ENCODE results near the gene GNG3. TPM values are rescaled to one million over a fixed set of nuclear protein-coding genes. Genes with fewer than 3 reads are reported as not detected.
A peak's percentile ranks its signal among the peaks of the same experiment; 100 is the strongest.

GNG3 gene
- total RNA-seq, 1 experiment from 2014 or later = not detected

DNA sequence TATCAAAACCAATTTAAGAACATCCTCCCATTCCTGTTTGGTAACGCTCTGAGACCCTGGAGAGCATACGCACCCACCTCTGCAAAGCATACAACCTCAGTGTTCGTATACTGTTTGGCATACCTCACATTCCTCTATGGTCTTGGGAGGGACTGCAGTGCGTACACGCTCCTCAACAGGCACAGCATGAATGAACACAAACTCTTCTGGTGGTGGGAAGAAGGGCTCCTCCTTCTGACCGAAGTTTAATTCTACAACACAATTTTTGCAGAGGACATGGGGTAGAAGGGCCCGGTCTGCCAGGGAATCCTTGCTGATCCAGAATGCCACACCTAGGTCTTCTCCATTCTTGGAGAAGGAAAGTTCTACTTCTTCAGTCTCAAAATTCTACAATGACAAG is 14.5 kb downstream of the GNG3 start:
- peak; percentile 22; the same call in 1 of the 2 replicates for ATAC-seq
- CTCF ChIA-PET = no interaction called here

DNA sequence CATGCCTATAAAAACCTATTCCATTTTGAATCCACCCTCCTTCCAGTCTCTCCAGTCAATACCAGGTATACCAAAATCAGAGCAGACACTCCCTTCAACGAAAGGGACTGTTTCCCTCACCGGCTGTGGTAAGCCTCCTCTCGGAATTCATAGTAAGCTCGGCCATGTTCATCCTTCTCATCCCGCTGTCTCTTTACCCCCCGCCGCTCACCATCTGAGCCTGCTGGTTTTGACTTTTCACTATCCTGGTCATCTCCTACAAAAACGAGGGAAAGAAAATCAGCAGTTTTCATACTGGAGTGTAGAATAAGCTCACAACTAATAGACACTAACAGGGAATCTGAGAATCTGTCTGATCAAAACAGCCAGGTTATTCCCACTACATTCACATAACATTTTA is 16.7 kb downstream of the GNG3 start:
- no peak for ATAC-seq
- BruUV-seq (replicated peaks) = no TSS peak
- ChIA-PET POLR2A (ENCODE audit: unreplicated experiment) (interaction anchor here (0.7 kb wide), 1 partner anchor 92 kb away, joined by 3 read pairs; no protein-coding TSS in a partner anchor), CTCF (interaction anchor here (0.8 kb wide), 1 partner anchor 47 kb away, joined by 3 read pairs; the partner anchor contains the start of gene TAF6L)
- no peak for DNase-seq
- Histone ChIP-seq H3K4me1 (ENCODE audit: insufficient read depth, low read length) (peaks cover 9% of the 10 kb centered on the region), H3K36me3 (ENCODE audit: low read depth, low read length) (peaks cover 53% of the 10 kb centered on the region), H3K27ac (ENCODE audit: low read length) (no peak overlapping the region), H3K9ac (ENCODE audit: low read length) (peak overlapping the region; percentile 85), H2AFZ (ENCODE audit: low read length) (no peak overlapping the region), H4K20me1 (ENCODE audit: low read length) (peaks cover 46% of the 10 kb centered on the region), H3K9me2 (replicated peaks; ENCODE audit: low read length) (no peaks in the 10 kb centered on the region), H3K79me2 (ENCODE audit: low read length) (peaks cover 82% of the 10 kb centered on the region), H3K4me2 (ENCODE audit: low read length) (peak overlapping the region; percentile 88), H3K27me3 (ENCODE audit: low read length) (no peaks in the 10 kb centered on the region), H3K4me3 (ENCODE audit: low read length) (peak overlapping the region; percentile 91), H3K9me3 (ENCODE audit: low read length) (no peaks in the 10 kb centered on the region), H3F3A (ENCODE audit: low read length, unreplicated experiment) (no peaks in the 10 kb centered on the region)
- TF ChIP-seq, protein P1, sequence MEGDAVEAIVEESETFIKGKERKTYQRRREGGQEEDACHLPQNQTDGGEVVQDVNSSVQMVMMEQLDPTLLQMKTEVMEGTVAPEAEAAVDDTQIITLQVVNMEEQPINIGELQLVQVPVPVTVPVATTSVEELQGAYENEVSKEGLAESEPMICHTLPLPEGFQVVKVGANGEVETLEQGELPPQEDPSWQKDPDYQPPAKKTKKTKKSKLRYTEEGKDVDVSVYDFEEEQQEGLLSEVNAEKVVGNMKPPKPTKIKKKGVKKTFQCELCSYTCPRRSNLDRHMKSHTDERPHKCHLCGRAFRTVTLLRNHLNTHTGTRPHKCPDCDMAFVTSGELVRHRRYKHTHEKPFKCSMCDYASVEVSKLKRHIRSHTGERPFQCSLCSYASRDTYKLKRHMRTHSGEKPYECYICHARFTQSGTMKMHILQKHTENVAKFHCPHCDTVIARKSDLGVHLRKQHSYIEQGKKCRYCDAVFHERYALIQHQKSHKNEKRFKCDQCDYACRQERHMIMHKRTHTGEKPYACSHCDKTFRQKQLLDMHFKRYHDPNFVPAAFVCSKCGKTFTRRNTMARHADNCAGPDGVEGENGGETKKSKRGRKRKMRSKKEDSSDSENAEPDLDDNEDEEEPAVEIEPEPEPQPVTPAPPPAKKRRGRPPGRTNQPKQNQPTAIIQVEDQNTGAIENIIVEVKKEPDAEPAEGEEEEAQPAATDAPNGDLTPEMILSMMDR (conservative IDR thresholded peaks at IDR 0.05; ENCODE audit: low read depth, low read length) = no peak
- TF ChIP-seq EZH2phosphoT487 (IDR thresholded peaks at IDR 0.05; ENCODE audit: borderline replicate concordance, low read length) (no peak), EZH2 (IDR thresholded peaks at IDR 0.05; ENCODE audit: low read length, unreplicated experiment) (no peak)
- intact Hi-C loops (cut with micrococcal nuclease) = loop anchor here (10.0 kb wide), 1 partner anchor 1461 kb away; the partner anchor contains the start of gene STIP1

More for the DNA sequence above, 14.5 kb downstream of the GNG3 start:
- H3F3A ChIP-seq (ENCODE audit: low read length, unreplicated experiment) = no peaks in the 10 kb centered on the region
- BruUV-seq (replicated peaks) = TSS peak; percentile 34
- H3K9ac ChIP-seq (ENCODE audit: low read length) = no peak overlapping the region
- H3K4me3 ChIP-seq (ENCODE audit: low read length) = no peak overlapping the region
- H3K27me3 ChIP-seq (ENCODE audit: low read length) = no peaks in the 10 kb centered on the region
- H3K79me2 ChIP-seq (ENCODE audit: low read length) = peaks cover 82% of the 10 kb centered on the region
- no peak overlapping the region for H2AFZ ChIP-seq (ENCODE audit: low read length)
- H4K20me1 ChIP-seq (ENCODE audit: low read length) = peaks cover 46% of the 10 kb centered on the region
- no peak for TF ChIP-seq EZH2phosphoT487 (IDR thresholded peaks at IDR 0.05; ENCODE audit: borderline replicate concordance, low read length)
- TF ChIP-seq, protein P1 (conservative IDR thresholded peaks at IDR 0.05; ENCODE audit: low read depth, low read length) = peak; percentile 51
- TF ChIP-seq EZH2 (IDR thresholded peaks at IDR 0.05; ENCODE audit: low read length, unreplicated experiment) = no peak
- no peaks in the 10 kb centered on the region for H3K9me2 ChIP-seq (replicated peaks; ENCODE audit: low read length)
- DNase-seq = peak; percentile 40
- peaks cover 9% of the 10 kb centered on the region for H3K4me1 ChIP-seq (ENCODE audit: insufficient read depth, low read length)
- no peak overlapping the region for H3K27ac ChIP-seq (ENCODE audit: low read length)
- no peaks in the 10 kb centered on the region for H3K9me3 ChIP-seq (ENCODE audit: low read length)
- intact Hi-C loops (cut with micrococcal nuclease) = loop anchor here (10.0 kb wide), 1 partner anchor 1463 kb away; the partner anchor contains the start of gene STIP1
- POLR2A ChIA-PET (ENCODE audit: unreplicated experiment) = no interaction called here
- peaks cover 68% of the 10 kb centered on the region for H3K36me3 ChIP-seq (ENCODE audit: low read depth, low read length)
- no peak overlapping the region for H3K4me2 ChIP-seq (ENCODE audit: low read length)

DNA sequence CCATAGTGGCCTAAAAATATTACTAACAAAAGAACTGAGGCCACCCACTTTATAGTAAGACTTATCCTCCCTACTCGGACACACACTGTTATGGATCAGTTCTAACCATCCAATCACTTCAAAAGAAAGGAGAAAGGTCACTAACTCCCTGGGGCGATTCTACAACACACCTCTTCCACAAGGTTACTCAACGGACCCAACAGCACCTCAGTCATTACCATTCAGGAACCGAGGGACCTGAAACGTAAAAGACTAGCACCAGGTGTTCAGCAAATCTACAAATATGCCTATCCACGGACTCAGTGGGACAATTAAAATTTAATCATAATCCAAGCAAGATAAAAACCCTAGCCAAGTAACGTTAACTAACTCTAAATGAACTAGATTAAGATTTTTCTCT is 18.2 kb downstream of the GNG3 start:
- no peaks in the 10 kb centered on the region for H3K9me3 ChIP-seq (ENCODE audit: low read length)
- intact Hi-C loops (cut with micrococcal nuclease) = loop anchor here (2.0 to 10.0 kb wide), 4 partner anchors 48 to 1459 kb away; partner anchors contain the start of genes SLC3A2, STIP1 and UBXN1
- H3K4me1 ChIP-seq (ENCODE audit: insufficient read depth, low read length) = peaks cover 9% of the 10 kb centered on the region
- no peaks in the 10 kb centered on the region for H3F3A ChIP-seq (ENCODE audit: low read length, unreplicated experiment)
- H3K4me3 ChIP-seq (ENCODE audit: low read length) = peak overlapping the region; percentile 91
- peaks cover 40% of the 10 kb centered on the region for H3K36me3 ChIP-seq (ENCODE audit: low read depth, low read length)
- ChIA-PET CTCF (no interaction called here), POLR2A (ENCODE audit: unreplicated experiment) (interaction anchor here (0.7 kb wide), 3 partner anchors 48 to 135 kb away, joined by 3 to 5 read pairs (median 4); no protein-coding TSS in a partner anchor)
- peak overlapping the region; percentile 88 for H3K4me2 ChIP-seq (ENCODE audit: low read length)
- no peaks in the 10 kb centered on the region for H3K27me3 ChIP-seq (ENCODE audit: low read length)
- H3K27ac ChIP-seq (ENCODE audit: low read length) = no peak overlapping the region
- BruUV-seq (replicated peaks) = TSS peak; percentile 35
- H3K9ac ChIP-seq (ENCODE audit: low read length) = peak overlapping the region; percentile 85
- ATAC-seq (no peak), DNase-seq (peak; percentile 40)
- H4K20me1 ChIP-seq (ENCODE audit: low read length) = peaks cover 46% of the 10 kb centered on the region
- TF ChIP-seq EZH2 (IDR thresholded peaks at IDR 0.05; ENCODE audit: low read length, unreplicated experiment) = no peak
- TF ChIP-seq EZH2phosphoT487 (IDR thresholded peaks at IDR 0.05; ENCODE audit: borderline replicate concordance, low read length) = no peak
- TF ChIP-seq, protein P1 (conservative IDR thresholded peaks at IDR 0.05; ENCODE audit: low read depth, low read length) = no peak
- H3K79me2 ChIP-seq (ENCODE audit: low read length) = peaks cover 83% of the 10 kb centered on the region
- H2AFZ ChIP-seq (ENCODE audit: low read length) = no peak overlapping the region
- no peaks in the 10 kb centered on the region for H3K9me2 ChIP-seq (replicated peaks; ENCODE audit: low read length)
